ENCODE measurements around the gene TAF3.

Gene TAF3

GRCh38 chr10:7832060-7832459 is 13.8 kb downstream of the TAF3 start:
- H3K4me1 ChIP-seq (ENCODE audit: control insufficient read depth in 1 of 2, insufficient read depth in 1 of 2, low read depth in 1 of 2, low read length in 1 of 2): no peaks in the 10 kb centered on the region
- no peak for TF ChIP-seq CTCF (IDR thresholded peaks at IDR 0.05)

GRCh38 chr10:7833210-7833609 is 14.9 kb downstream of the TAF3 start:
- no peak overlapping the region for H3K27ac ChIP-seq
- H3K36me3 ChIP-seq: peaks cover 4% of the 10 kb centered on the region
- no peaks in the 10 kb centered on the region for H3K4me1 ChIP-seq (ENCODE audit: control insufficient read depth in 1 of 2, insufficient read depth in 1 of 2, low read depth in 1 of 2, low read length in 1 of 2)
- TF ChIP-seq CTCF (IDR thresholded peaks at IDR 0.05): no peak
- H3K4me3 ChIP-seq (ENCODE audit: low read depth in 1 of 2, low read length in 1 of 2): no peak overlapping the region
- no peaks in the 10 kb centered on the region for H3K9me3 ChIP-seq
- no peaks in the 10 kb centered on the region for H3K27me3 ChIP-seq

More at GRCh38 chr10:7832060-7832459, 13.8 kb downstream of the TAF3 start:
- H3K36me3 ChIP-seq: peaks cover 9% of the 10 kb centered on the region
- H3K9me3 ChIP-seq: no peaks in the 10 kb centered on the region
- no peaks in the 10 kb centered on the region for H3K27me3 ChIP-seq
- H3K27ac ChIP-seq: no peak overlapping the region
- no peak overlapping the region for H3K4me3 ChIP-seq (ENCODE audit: low read depth in 1 of 2, low read length in 1 of 2)

GRCh38 chr10:7834262-7834661 is 16.0 kb downstream of the TAF3 start:
- no peak overlapping the region for H3K27ac ChIP-seq
- no peak for TF ChIP-seq CTCF (IDR thresholded peaks at IDR 0.05)
- H3K9me3 ChIP-seq: no peaks in the 10 kb centered on the region
- H3K27me3 ChIP-seq: no peaks in the 10 kb centered on the region
- H3K4me3 ChIP-seq (ENCODE audit: low read depth in 1 of 2, low read length in 1 of 2): no peak overlapping the region
- no peaks in the 10 kb centered on the region for H3K36me3 ChIP-seq
- H3K4me1 ChIP-seq (ENCODE audit: control insufficient read depth in 1 of 2, insufficient read depth in 1 of 2, low read depth in 1 of 2, low read length in 1 of 2): no peaks in the 10 kb centered on the region

GRCh38 chr10:7836571-7836970 is 18.3 kb downstream of the TAF3 start:
- Histone ChIP-seq H3K4me3 (ENCODE audit: low read depth in 1 of 2, low read length in 1 of 2) (no peak overlapping the region), H3K4me1 (ENCODE audit: control insufficient read depth in 1 of 2, insufficient read depth in 1 of 2, low read depth in 1 of 2, low read length in 1 of 2) (no peaks in the 10 kb centered on the region)
- TF ChIP-seq CTCF (IDR thresholded peaks at IDR 0.05): no peak

GRCh38 chr10:7846591-7846990 is 28.3 kb downstream of the TAF3 start:
- H3K27ac ChIP-seq: no peak overlapping the region
- no peaks in the 10 kb centered on the region for H3K27me3 ChIP-seq
- H3K4me3 ChIP-seq (ENCODE audit: low read depth in 1 of 2, low read length in 1 of 2): no peak overlapping the region
- H3K9me3 ChIP-seq: no peaks in the 10 kb centered on the region
- no peaks in the 10 kb centered on the region for H3K4me1 ChIP-seq (ENCODE audit: control insufficient read depth in 1 of 2, insufficient read depth in 1 of 2, low read depth in 1 of 2, low read length in 1 of 2)
- H3K36me3 ChIP-seq: no peaks in the 10 kb centered on the region
- no peak for TF ChIP-seq CTCF (IDR thresholded peaks at IDR 0.05)

More at GRCh38 chr10:7836571-7836970, 18.3 kb downstream of the TAF3 start:
- Histone ChIP-seq H3K27ac (no peak overlapping the region), H3K36me3 (peaks cover 3% of the 10 kb centered on the region), H3K27me3 (no peaks in the 10 kb centered on the region), H3K9me3 (no peaks in the 10 kb centered on the region)
